Nephron progenitor cell (in vitro differentiated cells): Measurements from ENCODE around the gene NUTM2F.
"Not testable (repeated sequence)": the region's sequence is repeated elsewhere in the genome, so short reads cannot be mapped to it uniquely, and the experiment has no call there.

Source experiments
- DNase-seq: peaks from one replicate; pipeline ENCODE4 v3.0.0; 2021
- H3K27ac Mint-ChIP-seq: 2 replicates; pipeline ENCODE4 v1.8.0; 2021; ENCODE audit warnings: mild to moderate bottlenecking, moderate library complexity, mixed read lengths
- H3K27me3 Mint-ChIP-seq: 2 replicates; pipeline ENCODE4 v1.8.0; 2021; ENCODE audit warnings: mild to moderate bottlenecking, low read depth, mixed read lengths; ENCODE audit not compliant: poor library complexity
- H3K36me3 Mint-ChIP-seq: 2 replicates; pipeline ENCODE4 v1.8.0; 2021; ENCODE audit warnings: low read depth, mixed read lengths
- H3K4me1 Mint-ChIP-seq: 2 replicates; pipeline ENCODE4 v1.8.0; 2021; ENCODE audit warnings: mixed read lengths
- H3K4me3 Mint-ChIP-seq: 2 replicates; pipeline ENCODE4 v1.8.0; 2021; ENCODE audit warnings: mild to moderate bottlenecking, moderate library complexity, mixed read lengths
- H3K9me3 Mint-ChIP-seq: 2 replicates; pipeline ENCODE4 v1.8.0; 2021; ENCODE audit warnings: mild to moderate bottlenecking, moderate library complexity, mixed read lengths
- TF ChIP-seq, protein P1 (sequence below): fragments of 200-600 bp; sonication (generic); IDR thresholded peaks from 2 replicates; pipeline ENCODE4 v1.5.0; 2021; ENCODE audit warnings: antibody characterized with exemption

NUTM2F gene

DNA sequence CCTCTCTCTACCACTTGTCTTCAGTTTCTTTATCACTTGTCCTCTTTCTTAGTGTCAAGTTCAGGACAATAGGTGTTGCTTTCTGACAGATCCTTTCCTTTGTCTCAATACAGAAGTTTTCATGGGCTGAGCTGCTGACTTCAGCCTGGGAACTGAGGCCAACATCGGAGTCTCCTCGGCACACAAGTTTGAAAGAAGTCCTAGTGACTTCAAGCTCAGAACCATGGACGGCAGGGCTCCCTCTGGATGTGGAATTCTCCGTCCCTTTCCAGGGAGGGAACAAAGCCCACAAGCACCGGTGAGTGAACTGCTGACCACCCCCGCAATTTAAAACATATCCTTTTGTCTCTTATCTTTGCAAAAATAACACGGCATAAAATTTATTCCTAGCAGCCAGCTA is 10.3 kb upstream of the NUTM2F start:
- H3K36me3 Mint-ChIP-seq, H3K27ac Mint-ChIP-seq, DNase-seq, H3K9me3 Mint-ChIP-seq, H3K27me3 Mint-ChIP-seq, H3K4me3 Mint-ChIP-seq, H3K4me1 Mint-ChIP-seq: not testable (repeated sequence)

DNA sequence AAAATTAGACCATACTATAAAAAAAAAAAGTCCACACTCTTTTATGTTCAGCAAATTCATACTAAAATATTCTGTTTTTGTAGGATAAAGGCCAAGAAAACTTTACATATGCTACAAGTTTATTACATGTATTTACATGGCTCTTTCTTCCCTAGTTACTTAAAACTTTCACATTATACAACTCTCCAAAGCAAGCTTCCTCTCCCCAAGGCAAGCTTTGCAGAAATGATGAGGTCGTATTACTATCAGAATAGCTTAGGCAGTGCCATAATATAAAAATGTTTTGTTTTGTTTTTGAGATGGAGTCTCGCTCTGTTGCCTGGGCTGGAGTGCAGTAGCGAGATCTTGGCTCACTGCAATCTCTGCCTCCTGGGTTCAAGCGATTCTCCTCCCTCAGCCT is 8.0 kb upstream of the NUTM2F start:
- not testable (repeated sequence) for H3K27ac Mint-ChIP-seq, H3K4me3 Mint-ChIP-seq, DNase-seq, H3K36me3 Mint-ChIP-seq, H3K27me3 Mint-ChIP-seq, H3K9me3 Mint-ChIP-seq, H3K4me1 Mint-ChIP-seq

DNA sequence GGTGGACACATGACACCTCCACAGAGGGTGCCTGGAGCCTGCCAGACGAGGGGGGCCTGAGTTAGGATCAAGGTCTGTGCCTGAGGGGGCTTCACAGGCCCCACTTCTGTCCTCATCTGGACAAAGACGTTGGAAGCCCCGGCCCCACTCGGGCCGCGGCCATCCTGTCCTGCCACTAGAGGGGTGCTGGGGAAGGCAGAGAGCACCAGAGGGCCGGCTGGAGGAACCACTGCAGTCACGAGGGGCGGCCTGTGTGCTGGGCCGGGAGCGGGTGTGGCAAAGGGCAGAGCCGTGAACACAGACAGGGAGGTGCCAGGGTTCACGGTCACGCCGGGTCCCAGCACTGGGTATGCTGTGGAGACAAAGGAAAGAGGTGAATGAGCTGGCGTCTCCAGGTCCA is 2.9 kb downstream of the NUTM2F start:
- H3K4me3 Mint-ChIP-seq, H3K36me3 Mint-ChIP-seq, H3K27me3 Mint-ChIP-seq, H3K9me3 Mint-ChIP-seq, H3K27ac Mint-ChIP-seq, H3K4me1 Mint-ChIP-seq: not testable (repeated sequence)
- DNase-seq: peak; percentile 8

DNA sequence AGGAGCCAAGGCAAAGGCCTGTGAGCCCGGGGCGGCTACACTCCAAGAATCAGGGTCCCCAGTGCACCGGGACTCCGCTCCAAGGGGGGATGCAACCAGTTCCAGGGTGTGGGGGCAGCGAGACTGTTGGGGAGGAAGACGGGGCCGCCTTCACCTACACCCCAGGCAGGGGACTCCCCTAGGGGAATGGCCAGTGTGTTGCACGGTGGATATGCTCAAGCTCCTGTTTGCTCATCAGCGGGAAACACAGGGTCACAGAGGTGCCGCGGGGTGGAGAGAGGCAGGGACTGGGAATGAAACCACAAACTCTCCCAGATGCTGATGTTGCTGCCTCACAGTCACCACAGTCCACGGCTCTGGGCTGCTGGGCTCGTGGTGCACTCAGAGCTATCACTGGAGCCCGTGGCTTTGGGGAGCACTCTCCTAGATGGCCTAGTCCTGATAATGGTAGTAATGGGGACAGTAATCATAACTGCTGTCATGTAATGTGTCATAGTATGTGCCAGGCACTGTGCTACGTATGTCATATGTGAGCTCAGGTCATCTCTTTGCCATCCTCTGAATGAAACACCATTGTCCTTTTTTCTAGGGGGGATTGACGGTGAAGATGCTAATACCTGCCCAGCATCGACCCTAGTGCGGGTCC is 5.2 kb downstream of the NUTM2F start:
- not testable (repeated sequence) for DNase-seq, H3K4me3 Mint-ChIP-seq, H3K36me3 Mint-ChIP-seq, H3K4me1 Mint-ChIP-seq, H3K9me3 Mint-ChIP-seq, H3K27me3 Mint-ChIP-seq, H3K27ac Mint-ChIP-seq

DNA sequence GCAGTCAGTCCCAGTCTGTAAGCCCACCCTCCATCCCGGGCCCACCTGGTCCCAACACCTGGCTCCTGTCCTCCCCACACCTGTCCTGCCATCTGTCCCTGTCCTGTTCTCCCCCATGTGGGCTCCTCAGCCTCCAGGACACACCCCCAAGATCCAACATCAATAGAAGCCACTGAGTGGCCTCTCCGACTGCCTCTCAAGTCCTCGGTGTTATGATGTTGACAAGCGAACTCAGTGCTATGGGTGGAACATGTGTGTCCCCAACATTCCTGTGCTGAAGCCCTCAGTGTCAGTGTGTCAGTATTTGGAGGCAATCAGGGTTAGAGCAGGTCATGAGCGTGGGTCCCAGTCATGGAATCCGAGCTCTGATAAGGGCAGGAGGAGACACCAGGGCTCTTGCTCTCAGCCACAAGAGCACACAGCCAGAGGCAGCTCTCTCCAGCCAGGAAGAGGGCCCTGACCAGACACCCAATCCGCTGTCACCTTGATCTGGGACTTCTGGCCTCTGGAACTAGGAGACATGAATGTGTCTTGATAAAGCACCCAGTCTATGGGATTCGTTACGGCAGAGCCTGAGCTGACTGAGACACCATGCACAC is 6.0 kb downstream of the NUTM2F start:
- not testable (repeated sequence) for H3K27me3 Mint-ChIP-seq, H3K9me3 Mint-ChIP-seq, H3K4me3 Mint-ChIP-seq, H3K4me1 Mint-ChIP-seq, DNase-seq, H3K36me3 Mint-ChIP-seq
- H3K27ac Mint-ChIP-seq: peak overlapping the region; percentile 58

DNA sequence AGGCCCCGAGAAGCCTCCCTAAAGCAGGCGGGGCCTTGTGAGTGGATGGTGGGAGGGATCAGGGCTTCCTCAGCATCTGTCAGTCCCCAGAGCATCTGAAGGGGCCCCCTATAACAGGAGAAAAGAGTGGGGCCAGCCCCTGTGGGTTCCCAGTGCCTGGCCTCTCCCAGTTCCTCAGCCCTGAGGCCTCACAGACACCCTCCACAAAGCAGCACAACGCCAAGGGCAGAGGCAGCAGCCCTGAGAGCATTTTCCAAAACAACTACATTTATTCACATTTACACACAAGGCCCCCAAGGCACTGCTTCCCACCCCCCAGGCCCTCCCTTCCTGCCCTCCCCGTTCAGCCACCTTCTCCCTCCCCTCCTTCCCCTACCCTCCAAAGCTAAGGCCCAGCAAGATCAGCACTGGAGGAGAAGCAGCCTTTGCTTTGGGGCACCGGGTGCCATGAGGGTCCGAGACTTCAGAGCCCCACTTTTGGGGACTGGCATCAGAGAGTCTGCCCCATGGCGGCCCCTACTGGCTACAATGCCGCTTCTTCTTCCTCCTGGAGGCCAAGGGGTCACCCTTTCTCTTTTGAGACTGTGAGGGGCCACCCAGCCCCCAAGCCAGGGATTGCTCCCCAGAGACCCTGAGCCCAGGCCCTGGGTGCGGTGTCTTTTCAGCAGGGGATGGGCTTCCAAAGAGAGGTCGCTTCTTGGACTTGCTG is 10.3 kb downstream of the NUTM2F start:
- not testable (repeated sequence) for H3K9me3 Mint-ChIP-seq, H3K27me3 Mint-ChIP-seq, H3K27ac Mint-ChIP-seq, H3K36me3 Mint-ChIP-seq, H3K4me3 Mint-ChIP-seq, DNase-seq, H3K4me1 Mint-ChIP-seq

DNA sequence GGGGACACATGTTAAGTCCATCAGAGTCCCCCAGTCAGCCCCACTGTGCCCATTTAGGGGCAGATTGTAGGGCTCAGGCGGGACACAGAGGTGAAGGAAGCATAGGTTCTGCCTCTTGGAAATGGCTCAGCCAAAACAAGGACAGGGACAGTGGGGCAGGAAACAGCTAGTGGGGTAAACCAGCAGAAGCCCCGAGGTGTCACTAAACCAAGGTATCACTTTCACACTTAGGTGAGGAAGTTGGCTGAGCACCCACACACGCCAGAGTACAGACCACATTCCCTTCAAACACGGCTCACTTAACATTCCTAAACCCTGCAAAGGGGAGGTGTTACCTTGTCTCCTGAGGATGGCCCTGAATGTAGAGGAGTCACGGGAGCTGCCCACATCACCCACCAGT is 12.2 kb downstream of the NUTM2F start:
- not testable (repeated sequence) for DNase-seq, H3K4me1 Mint-ChIP-seq, H3K27ac Mint-ChIP-seq, H3K27me3 Mint-ChIP-seq, H3K36me3 Mint-ChIP-seq, H3K4me3 Mint-ChIP-seq, H3K9me3 Mint-ChIP-seq

DNA sequence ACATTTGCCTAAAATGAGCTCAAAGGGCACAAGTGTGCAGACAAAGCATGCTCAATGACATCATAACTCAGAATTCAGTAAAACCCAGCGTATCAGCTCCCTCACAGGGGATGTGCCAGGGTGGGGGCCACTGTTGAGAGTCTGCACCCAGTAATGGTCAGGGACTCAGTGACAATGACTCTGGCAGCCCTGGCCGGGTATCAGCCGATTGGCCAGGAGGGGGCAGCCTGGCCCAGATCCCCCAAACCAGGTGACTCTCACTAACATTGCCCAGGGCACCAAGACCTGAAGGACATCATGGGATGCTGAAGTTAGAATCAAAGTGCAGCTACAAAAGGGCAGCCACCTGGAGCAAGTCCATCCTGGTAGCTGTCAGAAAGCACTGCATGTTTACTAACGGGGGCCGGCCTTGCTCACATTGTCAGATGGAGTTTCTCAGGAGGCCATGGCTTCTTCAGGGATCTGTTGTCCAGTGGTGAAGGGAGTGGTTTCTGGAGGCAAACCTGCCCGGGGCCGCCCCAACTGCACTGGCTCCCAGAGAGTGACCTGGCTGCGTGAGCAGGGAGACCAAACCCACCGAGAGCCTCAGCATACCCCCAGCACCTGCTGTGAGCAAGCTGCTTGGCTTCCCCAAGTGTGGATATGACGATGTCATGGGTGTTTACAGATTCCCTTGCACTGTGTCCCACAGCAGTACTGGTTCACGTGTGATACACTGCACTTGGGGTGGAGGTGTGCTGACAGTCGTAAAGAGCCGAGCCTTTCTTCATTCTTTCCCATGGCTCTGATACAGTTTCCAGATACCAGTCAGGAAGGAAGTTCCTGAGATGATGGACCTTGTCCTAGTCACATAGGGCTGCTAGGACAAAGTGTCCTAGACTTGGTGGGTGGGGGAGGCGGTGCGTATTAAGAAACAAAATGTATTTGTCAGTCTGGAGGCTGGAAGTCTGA is 13.1 kb downstream of the NUTM2F start:
- not testable (repeated sequence) for H3K27ac Mint-ChIP-seq, H3K27me3 Mint-ChIP-seq, H3K4me3 Mint-ChIP-seq

DNA sequence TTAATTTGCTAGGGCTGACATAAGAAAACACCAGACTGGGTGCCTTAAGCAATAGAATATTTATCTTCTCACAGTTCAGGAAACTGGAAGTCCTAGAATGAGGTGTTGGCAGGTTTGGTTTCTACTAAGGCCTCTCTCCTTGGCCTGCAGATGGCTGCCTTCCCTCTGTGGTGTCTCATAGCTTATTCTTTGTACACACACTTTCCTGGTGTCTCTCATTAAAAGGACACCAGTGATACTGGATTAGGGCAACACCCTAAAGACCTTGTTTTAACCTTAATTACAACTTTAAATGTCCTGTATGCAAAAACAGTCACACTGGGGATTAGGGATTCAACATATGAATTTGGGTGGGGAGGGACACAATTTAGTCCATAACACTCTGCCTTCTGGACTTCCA is 25.1 kb downstream of the NUTM2F start:
- Mint-ChIP-seq H3K4me1 (peaks cover 6% of the 10 kb centered on the region), H3K36me3 (peaks cover 19% of the 10 kb centered on the region), H3K4me3 (no peak overlapping the region), H3K9me3 (no peaks in the 10 kb centered on the region), H3K27me3 (no peaks in the 10 kb centered on the region), H3K27ac (no peak overlapping the region)
- TF ChIP-seq, protein P1, sequence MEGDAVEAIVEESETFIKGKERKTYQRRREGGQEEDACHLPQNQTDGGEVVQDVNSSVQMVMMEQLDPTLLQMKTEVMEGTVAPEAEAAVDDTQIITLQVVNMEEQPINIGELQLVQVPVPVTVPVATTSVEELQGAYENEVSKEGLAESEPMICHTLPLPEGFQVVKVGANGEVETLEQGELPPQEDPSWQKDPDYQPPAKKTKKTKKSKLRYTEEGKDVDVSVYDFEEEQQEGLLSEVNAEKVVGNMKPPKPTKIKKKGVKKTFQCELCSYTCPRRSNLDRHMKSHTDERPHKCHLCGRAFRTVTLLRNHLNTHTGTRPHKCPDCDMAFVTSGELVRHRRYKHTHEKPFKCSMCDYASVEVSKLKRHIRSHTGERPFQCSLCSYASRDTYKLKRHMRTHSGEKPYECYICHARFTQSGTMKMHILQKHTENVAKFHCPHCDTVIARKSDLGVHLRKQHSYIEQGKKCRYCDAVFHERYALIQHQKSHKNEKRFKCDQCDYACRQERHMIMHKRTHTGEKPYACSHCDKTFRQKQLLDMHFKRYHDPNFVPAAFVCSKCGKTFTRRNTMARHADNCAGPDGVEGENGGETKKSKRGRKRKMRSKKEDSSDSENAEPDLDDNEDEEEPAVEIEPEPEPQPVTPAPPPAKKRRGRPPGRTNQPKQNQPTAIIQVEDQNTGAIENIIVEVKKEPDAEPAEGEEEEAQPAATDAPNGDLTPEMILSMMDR: no peak
- no peak for DNase-seq

More for the DNA sequence above, 13.1 kb downstream of the NUTM2F start:
- not testable (repeated sequence) for H3K36me3 Mint-ChIP-seq, H3K4me1 Mint-ChIP-seq, H3K9me3 Mint-ChIP-seq, DNase-seq
